Measurements from ENCODE around the gene ZNF655. TPM values are rescaled to one million over a fixed set of nuclear protein-coding genes. Genes with fewer than 3 reads are reported as not detected.
"Not testable (repeated sequence)": the region's sequence is repeated elsewhere in the genome, so short reads cannot be mapped to it uniquely, and the experiment has no call there.

ZNF655 gene
- total and polyA plus RNA-seq, 7 experiments from 2014 or later = 65.8 to 165 (median 150) TPM

DNA sequence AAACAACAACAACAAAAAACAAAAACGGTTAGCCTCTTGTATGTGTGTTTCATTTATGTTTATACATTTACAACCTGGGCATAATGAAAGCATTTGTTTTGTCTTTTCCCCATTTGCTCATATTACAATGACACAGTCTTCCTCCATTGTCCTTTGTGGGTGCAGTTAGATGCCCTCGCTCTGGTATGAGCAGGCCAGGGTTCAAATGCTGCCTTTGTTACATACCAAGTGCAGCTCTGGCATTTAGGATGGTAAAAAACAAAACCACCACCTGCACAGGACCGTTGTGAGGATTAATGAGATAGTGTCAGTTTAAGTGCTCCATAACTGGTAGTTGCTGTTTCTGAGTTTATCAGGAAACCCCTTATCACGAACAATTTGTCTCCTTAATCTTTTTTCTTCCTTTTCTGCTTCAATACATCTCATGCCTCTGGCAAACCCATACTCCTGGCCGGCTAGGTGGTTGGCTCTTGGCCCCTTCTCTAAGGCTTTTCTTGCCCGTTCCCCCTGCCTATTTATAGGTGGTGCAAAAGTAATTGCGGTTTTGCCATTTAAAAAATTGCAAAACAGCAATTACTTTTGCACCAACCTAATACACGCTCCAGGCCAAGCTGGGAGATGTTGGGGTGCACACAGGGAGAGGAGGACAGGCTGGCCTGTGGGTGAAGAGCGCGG lies 21.0 kb downstream of the ZNF655 start:
- Histone ChIP-seq H3K27me3 (ENCODE audit: control insufficient read depth in 2 of 2, insufficient read depth in 2 of 2, low read length in 2 of 2) (no peaks in the 10 kb centered on the region), H3K27ac (ENCODE audit: low read depth, low read length) (peak overlapping the region; percentile 73), H3K9me3 (ENCODE audit: control insufficient read depth in 2 of 3, low read length in 3 of 3) (no peaks in the 10 kb centered on the region), H3K4me1 (ENCODE audit: control insufficient read depth in 2 of 2, insufficient read depth in 2 of 2, low read length in 2 of 2) (peaks cover 3 to 4% of the 10 kb centered on the region in 2 donors), H3K36me3 (ENCODE audit: control insufficient read depth in 2 of 3, insufficient read depth in 3 of 3, low read length in 3 of 3) (no peaks in the 10 kb centered on the region), H3K4me3 (ENCODE audit: low read length) (peak overlapping the region; percentile 77)
- peaks cover 0 to 4% (median 0%) of the 10 kb centered on the region in 5 donors for H3K36me3 Mint-ChIP-seq
- peaks cover 0 to 3% (median 0%) of the 10 kb centered on the region in 5 donors for H3K27me3 Mint-ChIP-seq
- H3K27ac Mint-ChIP-seq = peak overlapping the region in 7 of 9 donors; percentile 15 to 87 (median 77)
- ChIA-PET POLR2A (interaction anchor here (0.6 to 3.8 kb wide), 7 partner anchors 9 to 1746 kb away, joined by 3 to 37 read pairs (median 5); partner anchors contain the start of genes ZKSCAN5, ZNF655 and ZSCAN25), CTCF (interaction anchor here (1.1 to 1.4 kb wide), 2 partner anchors 54 to 75 kb away, joined by 4 to 5 read pairs; partner anchors contain the start of gene ZKSCAN5)
- intact Hi-C loops (cut with micrococcal nuclease) = no loop called here
- no peaks in the 10 kb centered on the region for H3K9me3 Mint-ChIP-seq
- ATAC-seq (no peak), DNase-seq (peak in 1 of 9 donors; percentile 20)
- H3K4me1 Mint-ChIP-seq = peaks cover 0 to 24% (median 17%) of the 10 kb centered on the region in 7 donors
- H3K4me3 Mint-ChIP-seq = peak overlapping the region; percentile 87 to 98 (median 94)

DNA sequence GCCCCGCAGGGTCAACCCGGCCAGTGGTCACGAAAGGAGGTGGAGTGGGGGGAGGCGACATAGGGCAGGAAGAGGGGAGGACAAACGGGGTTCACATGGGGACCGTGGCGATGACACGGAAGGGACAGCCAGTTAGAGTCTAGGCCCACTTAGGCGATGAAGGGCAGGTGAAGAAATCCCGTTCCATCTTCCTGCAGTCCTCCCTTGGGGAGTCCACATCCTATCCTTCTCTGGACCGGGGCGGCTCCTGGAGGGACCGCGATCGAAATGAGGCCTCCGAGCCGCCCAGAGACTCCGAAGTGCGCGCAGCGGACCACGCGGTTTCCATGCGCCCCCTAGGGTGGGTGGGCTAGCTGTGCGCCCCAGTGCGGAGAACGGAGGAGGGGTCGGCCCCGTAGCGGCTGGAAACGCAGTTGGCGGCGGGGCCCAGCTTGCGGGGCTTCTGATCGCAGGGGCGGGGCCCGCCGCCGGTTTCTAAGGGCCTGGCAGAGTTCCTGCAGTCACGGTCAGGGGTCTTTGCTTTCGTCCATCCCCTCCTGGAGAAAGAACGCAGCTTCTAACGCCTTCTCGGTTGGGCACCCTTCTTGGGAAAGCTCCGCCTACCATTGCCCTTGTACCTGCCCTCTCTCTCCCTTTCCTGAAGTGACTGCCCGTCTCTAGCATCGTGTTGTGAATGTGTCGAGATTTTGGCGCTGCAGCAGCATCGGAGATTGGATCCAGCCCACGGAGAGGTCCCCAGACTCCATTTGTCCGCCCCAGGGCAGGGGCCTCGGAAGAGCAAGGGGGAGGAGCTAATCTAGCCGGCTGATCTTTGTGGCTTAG lies 21.7 kb downstream of the ZNF655 start:
- Mint-ChIP-seq H3K4me1 (peaks cover 0 to 24% (median 17%) of the 10 kb centered on the region in 7 donors), H3K27ac (peak overlapping the region; percentile 19 to 96 (median 86)), H3K36me3 (peaks cover 0 to 4% (median 0%) of the 10 kb centered on the region in 5 donors), H3K9me3 (no peaks in the 10 kb centered on the region), H3K4me3 (peak overlapping the region; percentile 87 to 98 (median 94)), H3K27me3 (peaks cover 0 to 3% (median 0%) of the 10 kb centered on the region in 5 donors)
- DNase-seq (peak; percentile 40 to 60 (median 53)), ATAC-seq (peak; percentile 85)
- POLR2A ChIA-PET = interaction anchor here (0.6 to 3.8 kb wide), 10 partner anchors 9 to 1745 kb away, joined by 3 to 37 read pairs (median 4); partner anchors contain the start of genes FAM200A, ZKSCAN5, ZNF655 and ZSCAN25
- peak overlapping the region; percentile 77 for H3K4me3 ChIP-seq (ENCODE audit: low read length)
- H3K9me3 ChIP-seq (ENCODE audit: control insufficient read depth in 2 of 3, low read length in 3 of 3) = no peaks in the 10 kb centered on the region
- no peaks in the 10 kb centered on the region for H3K36me3 ChIP-seq (ENCODE audit: control insufficient read depth in 2 of 3, insufficient read depth in 3 of 3, low read length in 3 of 3)
- no peaks in the 10 kb centered on the region for H3K27me3 ChIP-seq (ENCODE audit: control insufficient read depth in 2 of 2, insufficient read depth in 2 of 2, low read length in 2 of 2)
- peak overlapping the region; percentile 73 for H3K27ac ChIP-seq (ENCODE audit: low read depth, low read length)
- peaks cover 3 to 4% of the 10 kb centered on the region in 2 donors for H3K4me1 ChIP-seq (ENCODE audit: control insufficient read depth in 2 of 2, insufficient read depth in 2 of 2, low read length in 2 of 2)
- intact Hi-C loops (cut with micrococcal nuclease) = loop anchor here in 1 of 2 donors (1.0 to 5.0 kb wide), 4 partner anchors 21 to 198 kb away; partner anchors contain the start of gene ZSCAN25
- CTCF ChIA-PET = interaction anchor here (0.6 to 1.4 kb wide), 7 partner anchors 15 to 1701 kb away, joined by 3 to 5 read pairs (median 3); partner anchors contain the start of genes BUD31, PDAP1 and ZKSCAN5

DNA sequence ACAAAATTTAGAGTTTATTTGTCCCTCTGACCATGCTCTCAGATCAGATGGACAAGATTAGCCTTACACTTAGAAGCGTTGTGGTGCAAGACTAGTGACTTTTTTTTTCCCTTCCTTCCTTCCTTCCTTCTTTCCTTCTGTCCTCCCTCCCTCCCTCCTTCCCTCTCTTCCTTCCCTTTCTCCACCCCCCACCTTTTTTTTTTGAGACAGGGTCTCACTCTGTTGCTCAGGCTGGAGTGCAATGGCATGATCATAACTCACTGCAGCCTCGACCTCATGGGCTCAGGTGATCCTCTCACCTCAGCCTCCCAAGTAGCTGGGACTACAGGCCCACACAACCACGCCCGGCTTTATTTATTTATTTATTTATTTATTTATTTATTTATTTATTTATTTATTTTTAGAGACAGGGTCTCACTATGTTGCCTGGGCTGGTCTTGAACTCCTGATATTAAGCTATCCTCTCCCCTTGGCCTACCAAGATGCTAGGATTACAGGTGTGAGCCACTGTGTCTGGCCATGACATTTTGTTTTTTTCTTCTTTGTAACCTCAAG lies 22.4 kb downstream of the ZNF655 start:
- not testable (repeated sequence) for ATAC-seq; H3K9me3 Mint-ChIP-seq; H3K36me3 ChIP-seq (ENCODE audit: control insufficient read depth in 2 of 3, insufficient read depth in 3 of 3, low read length in 3 of 3); H3K36me3 Mint-ChIP-seq; H3K4me1 ChIP-seq (ENCODE audit: control insufficient read depth in 2 of 2, insufficient read depth in 2 of 2, low read length in 2 of 2); H3K27me3 Mint-ChIP-seq; DNase-seq; H3K27me3 ChIP-seq (ENCODE audit: control insufficient read depth in 2 of 2, insufficient read depth in 2 of 2, low read length in 2 of 2); H3K9me3 ChIP-seq (ENCODE audit: control insufficient read depth in 2 of 3, low read length in 3 of 3)
- Mint-ChIP-seq H3K4me1 (peaks cover 0 to 24% (median 17%) of the 10 kb centered on the region in 7 donors), H3K4me3 (peak overlapping the region; percentile 87 to 98 (median 94)), H3K27ac (peak overlapping the region; percentile 35 to 96 (median 86))
- ChIA-PET POLR2A (interaction anchor here (0.6 to 3.8 kb wide), 9 partner anchors 10 to 82 kb away, joined by 3 to 37 read pairs (median 4); partner anchors contain the start of genes FAM200A, ZKSCAN5, ZNF655 and ZSCAN25), CTCF (interaction anchor here (0.6 to 1.4 kb wide), 7 partner anchors 16 to 1765 kb away, joined by 3 to 5 read pairs (median 3); partner anchors contain the start of genes BUD31, PDAP1 and ZKSCAN5)
- Histone ChIP-seq H3K4me3 (ENCODE audit: low read length) (peak overlapping the region; percentile 77), H3K27ac (ENCODE audit: low read depth, low read length) (peak overlapping the region; percentile 73)
- intact Hi-C loops (cut with micrococcal nuclease) = loop anchor here in 1 of 2 donors (1.0 to 5.0 kb wide), 4 partner anchors 22 to 199 kb away; partner anchors contain the start of gene ZSCAN25

DNA sequence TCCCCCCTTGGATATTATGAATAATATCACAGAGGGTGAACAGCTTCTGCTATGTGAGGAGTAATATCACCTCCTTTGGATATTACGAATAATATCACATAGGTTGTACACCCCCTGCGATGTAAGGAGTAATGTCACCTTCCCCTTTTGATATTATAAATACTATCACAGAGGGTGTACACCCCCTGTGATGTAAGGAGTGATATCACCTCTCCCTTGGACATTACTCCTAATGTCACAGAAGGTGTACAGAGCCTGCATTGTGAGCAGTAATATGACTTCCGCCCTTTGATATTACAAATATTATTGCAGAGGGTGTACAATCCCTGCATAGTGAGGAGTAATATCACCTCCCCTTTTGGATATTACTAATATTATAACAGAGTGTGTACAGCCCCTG lies 30.4 kb downstream of the ZNF655 start:
- no peaks in the 10 kb centered on the region for H3K9me3 Mint-ChIP-seq
- Histone ChIP-seq H3K4me3 (ENCODE audit: low read length) (no peak overlapping the region), H3K27ac (ENCODE audit: low read depth, low read length) (no peak overlapping the region), H3K9me3 (ENCODE audit: control insufficient read depth in 2 of 3, low read length in 3 of 3) (no peaks in the 10 kb centered on the region), H3K27me3 (ENCODE audit: control insufficient read depth in 2 of 2, insufficient read depth in 2 of 2, low read length in 2 of 2) (no peaks in the 10 kb centered on the region), H3K36me3 (ENCODE audit: control insufficient read depth in 2 of 3, insufficient read depth in 3 of 3, low read length in 3 of 3) (no peaks in the 10 kb centered on the region), H3K4me1 (ENCODE audit: control insufficient read depth in 2 of 2, insufficient read depth in 2 of 2, low read length in 2 of 2) (no peaks in the 10 kb centered on the region)
- ChIA-PET POLR2A (no interaction called here), CTCF (no interaction called here)
- DNase-seq = no peak
- H3K4me1 Mint-ChIP-seq = no peaks in the 10 kb centered on the region
- no peak for ATAC-seq
- no peaks in the 10 kb centered on the region for H3K36me3 Mint-ChIP-seq
- H3K4me3 Mint-ChIP-seq = no peak overlapping the region
- intact Hi-C loops (cut with micrococcal nuclease) = no loop called here
- H3K27ac Mint-ChIP-seq = no peak overlapping the region
- no peaks in the 10 kb centered on the region for H3K27me3 Mint-ChIP-seq

DNA sequence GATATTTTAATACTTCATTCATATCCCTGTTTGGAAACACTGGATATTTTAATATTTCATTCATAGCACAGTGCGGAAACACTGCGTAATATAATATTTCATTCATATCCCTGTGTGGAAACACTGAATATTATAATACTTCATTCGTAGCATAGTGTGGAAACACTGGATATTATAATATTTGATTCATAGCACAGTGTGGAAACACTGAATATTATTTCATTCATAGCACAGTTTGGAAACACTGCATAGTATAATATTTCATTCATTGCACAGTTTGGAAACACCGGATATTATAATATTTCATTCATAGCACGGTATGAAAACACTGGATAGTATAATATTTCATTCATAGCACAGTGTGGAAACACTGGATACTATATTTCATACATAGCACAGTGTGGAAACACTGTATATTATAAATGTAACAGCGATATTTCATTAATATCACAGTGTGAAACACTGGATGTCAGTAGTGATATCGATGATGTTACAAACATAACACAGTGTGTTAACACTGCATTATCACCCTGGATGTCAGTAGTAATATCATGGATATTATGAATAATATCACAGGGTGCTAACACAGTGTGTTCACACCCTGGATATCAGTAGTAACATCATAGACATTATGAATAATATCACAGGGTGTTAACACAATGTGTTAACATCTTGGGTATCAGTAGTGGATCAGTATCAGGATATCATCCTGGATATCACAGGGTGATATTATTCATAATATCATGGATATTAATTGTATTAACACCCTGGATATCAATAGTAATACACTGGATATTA lies 36.7 kb downstream of the ZNF655 start:
- H3K4me1 ChIP-seq (ENCODE audit: control insufficient read depth in 2 of 2, insufficient read depth in 2 of 2, low read length in 2 of 2) = no peaks in the 10 kb centered on the region
- no peak overlapping the region for H3K27ac Mint-ChIP-seq
- DNase-seq = no peak
- H3K4me3 Mint-ChIP-seq = no peak overlapping the region
- ChIA-PET CTCF (no interaction called here), POLR2A (no interaction called here)
- no peaks in the 10 kb centered on the region for H3K9me3 Mint-ChIP-seq
- no peaks in the 10 kb centered on the region for H3K4me1 Mint-ChIP-seq
- no peak overlapping the region for H3K4me3 ChIP-seq (ENCODE audit: low read length)
- no peaks in the 10 kb centered on the region for H3K9me3 ChIP-seq (ENCODE audit: control insufficient read depth in 2 of 3, low read length in 3 of 3)
- H3K36me3 ChIP-seq (ENCODE audit: control insufficient read depth in 2 of 3, insufficient read depth in 3 of 3, low read length in 3 of 3) = no peaks in the 10 kb centered on the region
- no peaks in the 10 kb centered on the region for H3K36me3 Mint-ChIP-seq
- peak; percentile 26 for ATAC-seq
- no peak overlapping the region for H3K27ac ChIP-seq (ENCODE audit: low read depth, low read length)
- H3K27me3 ChIP-seq (ENCODE audit: control insufficient read depth in 2 of 2, insufficient read depth in 2 of 2, low read length in 2 of 2) = no peaks in the 10 kb centered on the region
- H3K27me3 Mint-ChIP-seq = no peaks in the 10 kb centered on the region
- intact Hi-C loops (cut with micrococcal nuclease) = no loop called here
